GM19372 (cell line): ENCODE data around the gene ELMO3.

Experiments used
- ATAC-seq: cut with Tn5 transposase; IDR thresholded peaks from one replicate; pipeline ENCODE4 v1.9.1; 2021; ENCODE audit warnings: mild to moderate bottlenecking, low read depth, moderate library complexity; ENCODE audit not compliant: unreplicated experiment

Gene ELMO3

DNA sequence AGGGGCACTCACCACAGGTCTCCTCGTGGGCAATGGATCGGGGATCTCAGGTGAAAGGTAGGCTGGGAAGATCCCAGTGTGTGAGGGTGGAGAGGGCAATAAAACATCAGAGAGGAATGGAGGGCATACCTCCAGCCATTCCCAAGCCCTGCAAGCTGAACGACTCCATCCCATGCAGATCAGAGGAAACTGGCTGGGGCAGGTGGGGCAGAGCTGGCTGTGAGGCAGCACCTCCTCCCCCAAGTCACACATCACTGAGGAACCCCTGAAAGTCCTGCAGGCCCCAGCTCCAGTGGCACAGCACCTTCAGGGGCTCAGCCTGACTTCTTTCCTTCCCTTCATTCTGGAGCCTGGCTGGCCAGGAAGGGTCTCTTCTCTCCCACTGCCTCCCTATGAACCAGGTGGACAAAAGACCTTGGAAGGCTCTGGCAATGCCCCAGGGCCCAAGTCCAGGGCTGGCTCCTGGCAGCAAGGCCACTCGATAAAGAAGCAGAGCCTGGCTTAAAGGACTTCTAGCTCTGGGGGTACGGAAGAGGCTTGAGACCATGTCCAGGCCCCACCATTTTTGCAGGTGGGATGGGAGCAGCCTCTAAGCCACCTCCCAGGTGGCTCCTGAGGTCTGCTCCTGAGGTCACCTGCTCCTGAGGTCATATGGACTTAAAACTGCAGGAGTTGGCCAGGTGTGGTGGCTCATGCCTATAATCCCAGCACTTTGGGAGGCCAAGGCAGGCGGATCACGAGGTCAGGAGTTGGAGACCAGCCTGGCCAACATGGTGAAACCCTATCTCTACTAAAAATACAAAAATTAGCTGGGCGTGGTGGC, 14.5 kb downstream of the ELMO3 start:
- no peak for ATAC-seq

DNA sequence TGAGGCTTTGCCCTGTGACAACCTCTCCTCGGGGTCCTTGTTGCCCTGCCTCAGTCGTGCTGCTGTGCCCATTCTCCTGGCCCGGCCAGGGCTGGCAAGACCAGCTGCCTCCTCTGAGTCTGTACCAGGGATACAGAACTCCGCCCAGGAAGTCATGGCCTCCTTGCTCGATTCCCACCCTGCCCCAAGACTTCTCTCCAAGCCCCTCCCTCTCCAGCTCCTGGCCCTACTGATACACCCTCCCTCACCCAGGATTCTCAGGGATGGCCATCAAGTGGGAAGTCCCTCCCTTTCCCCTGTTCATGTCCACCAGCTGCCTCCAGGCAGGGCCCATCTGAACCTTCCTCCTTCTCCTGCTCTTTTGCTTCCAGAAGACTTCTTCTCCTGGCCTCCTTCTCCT, 16.8 kb downstream of the ELMO3 start:
- ATAC-seq = no peak

DNA sequence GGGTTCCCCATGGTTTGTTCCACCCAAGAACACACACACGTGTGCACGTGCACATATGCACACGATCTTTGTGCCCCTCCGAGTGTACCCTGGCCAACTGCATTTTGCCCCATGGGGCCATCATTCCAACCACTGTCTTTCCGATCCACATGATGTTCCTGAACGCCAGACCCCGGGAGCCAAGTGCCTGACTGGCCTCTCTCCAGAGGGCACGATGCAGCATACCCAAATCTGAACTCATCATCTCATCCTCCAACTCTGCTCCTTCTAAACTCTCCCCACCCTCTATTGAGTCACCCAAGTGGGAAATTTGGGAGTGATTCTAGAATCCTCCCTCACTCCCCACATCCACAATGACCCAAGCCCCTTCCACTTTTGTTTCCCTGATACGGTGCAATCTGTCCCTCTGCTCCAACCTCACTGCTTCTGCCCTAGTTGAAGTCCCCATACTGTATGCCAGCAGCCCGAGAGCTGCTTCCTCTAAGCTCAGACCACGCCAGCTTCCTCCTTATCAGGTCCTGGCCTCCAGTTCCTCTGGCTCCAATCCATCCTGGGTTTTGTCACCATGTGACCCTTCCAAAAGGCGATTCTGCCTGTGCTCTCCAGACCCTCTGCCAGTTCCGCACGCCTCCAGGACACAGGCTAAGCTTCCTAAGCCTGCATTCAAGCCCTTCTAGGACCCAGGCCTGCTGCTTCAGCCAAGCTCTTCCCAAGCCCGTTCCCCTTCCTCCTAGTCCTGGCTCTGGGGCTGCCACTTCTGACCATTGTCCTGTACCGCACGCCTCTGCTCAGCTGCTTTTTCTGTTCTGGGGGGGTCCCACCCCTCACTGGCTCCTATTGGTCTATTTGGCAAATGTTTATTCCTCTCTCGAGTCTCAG, 17.9 kb downstream of the ELMO3 start:
- ATAC-seq = no peak

DNA sequence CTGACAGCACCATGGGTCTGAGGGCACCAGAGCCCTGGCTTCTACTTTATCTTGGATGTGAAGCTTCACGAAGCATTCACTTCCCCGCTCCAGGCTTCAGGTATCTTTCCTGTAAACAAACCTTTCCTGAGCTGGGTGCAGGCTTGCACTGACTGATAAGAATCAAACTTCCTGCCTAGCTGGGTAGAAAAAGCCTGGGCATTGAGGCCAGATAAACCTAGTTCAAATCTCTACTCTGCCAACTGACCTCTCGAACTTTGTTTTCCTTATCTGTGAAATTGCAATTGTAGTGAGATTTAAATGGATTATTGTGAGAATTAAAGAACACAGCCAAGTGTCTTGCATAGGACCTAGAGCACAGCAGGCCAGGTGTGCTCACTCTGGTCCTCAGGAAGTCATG, 25.1 kb downstream of the ELMO3 start:
- ATAC-seq = no peak

DNA sequence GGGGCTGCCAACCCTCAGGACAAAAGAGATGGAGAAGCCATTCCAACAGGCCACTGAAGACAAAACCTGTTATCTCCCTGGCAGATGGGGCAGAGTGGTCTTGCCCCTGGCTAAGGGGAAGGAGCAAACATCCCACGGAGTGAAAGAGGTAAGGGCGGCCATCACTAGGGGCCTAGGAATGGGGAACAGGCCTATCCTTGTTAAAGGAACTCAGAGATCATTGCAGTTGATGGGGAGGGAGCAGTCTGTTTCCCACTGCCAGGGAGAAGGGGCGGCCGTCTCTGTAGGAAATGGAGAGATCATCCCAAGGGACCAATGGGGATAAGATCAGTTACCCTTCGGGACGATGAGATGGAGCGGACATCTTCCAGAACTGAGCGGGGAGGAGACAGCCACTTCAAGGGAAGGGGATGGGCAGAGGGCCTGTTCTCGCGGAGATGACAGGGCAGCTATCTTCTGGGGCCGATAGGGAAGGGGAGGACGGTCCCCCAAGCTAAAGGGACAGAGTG, 27.4 kb downstream of the ELMO3 start:
- ATAC-seq = no peak

DNA sequence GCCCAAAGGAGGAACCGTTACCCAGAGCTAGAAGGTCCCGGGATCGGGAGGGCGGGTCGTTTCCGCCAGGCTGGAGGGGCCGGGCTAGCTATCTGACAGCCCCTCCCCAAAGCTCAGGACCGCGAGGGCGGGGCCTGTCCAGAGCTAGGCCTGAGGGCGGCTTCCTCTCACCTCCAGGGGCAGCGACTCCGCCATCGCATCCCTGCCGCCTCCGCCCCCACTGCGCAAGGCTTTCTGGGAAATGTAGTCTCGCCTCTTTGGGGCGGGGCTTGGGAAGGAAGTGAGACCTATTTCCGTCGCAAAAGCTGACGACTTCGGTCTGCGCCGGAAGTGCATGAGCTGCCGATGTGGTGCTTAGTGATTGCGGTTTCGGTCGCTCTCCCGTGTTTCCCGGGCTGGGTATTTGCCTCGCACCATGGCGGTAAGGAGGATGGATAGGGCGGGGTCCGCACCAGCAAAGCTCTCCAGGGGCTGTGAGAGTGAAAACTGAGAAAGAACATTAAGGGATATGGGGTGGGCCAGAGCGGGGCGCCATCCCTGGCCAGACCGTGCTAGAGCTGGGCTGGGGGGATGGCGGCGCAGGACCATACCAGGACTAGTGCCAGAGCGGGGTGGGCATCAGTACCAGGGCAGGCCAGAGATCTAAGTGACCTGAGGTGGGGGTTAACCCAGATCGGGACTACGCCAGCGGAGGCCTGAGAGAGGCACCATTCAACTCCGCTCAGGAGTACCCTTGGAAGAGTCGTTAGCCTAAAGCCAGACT, 28.1 kb downstream of the ELMO3 start, which contains the start of gene TMEM208:
TSS of gene TMEM208 (plus strand) at position 327 of the 763 bp plus-strand sequence. CDS start at position 416, 89 bp downstream.
- ATAC-seq = peak; percentile 96

DNA sequence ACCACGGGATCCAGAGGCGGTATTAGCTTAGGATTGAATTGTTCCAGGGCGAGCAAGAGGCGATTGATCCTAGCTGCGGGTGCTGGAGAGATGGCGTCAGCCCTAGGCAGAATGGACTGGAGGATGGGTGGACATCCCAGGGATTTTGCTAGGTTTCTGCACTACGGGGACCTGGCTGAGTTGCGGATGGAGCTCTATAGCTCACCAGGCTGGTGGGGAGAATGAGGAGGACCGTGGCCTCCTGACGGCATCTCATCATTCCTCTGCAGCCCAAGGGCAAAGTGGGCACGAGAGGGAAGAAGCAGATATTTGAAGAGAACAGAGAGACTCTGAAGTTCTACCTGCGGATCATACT, 28.6 kb downstream of the ELMO3 start:
- ATAC-seq = no peak

DNA sequence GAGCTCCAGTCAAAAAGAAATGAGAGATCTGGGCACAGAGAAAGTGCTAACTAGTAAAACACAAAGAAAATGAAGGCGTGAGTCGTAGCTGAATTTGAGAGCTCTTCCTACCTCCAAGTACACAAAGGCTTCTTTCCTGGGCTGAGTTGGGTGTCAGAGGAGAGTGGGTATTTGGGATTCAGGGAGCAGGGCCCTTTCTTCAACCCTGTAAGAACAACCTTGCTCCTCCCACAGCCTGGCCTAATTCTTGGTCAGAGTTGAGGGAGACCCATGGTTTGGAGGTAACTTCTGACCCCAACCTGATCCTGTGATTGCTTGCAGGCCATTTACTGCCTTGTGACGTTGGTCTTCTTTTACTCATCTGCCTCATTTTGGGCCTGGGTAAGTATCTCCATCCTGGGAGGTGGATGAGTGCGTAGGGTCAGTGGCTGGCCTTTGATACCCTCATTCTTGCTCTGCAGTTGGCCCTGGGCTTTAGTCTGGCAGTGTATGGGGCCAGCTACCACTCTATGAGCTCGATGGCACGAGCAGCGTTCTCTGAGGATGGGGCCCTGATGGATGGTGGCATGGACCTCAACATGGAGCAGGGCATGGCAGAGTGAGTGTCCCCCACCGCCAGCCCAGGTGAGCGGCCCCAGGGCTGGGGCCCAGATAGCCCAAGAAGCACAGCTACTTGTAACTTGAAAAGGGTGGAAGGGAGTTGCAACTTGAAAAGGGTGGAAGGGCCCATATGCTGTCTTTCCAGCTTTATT, 29.3 kb downstream of the ELMO3 start:
- no peak for ATAC-seq

DNA sequence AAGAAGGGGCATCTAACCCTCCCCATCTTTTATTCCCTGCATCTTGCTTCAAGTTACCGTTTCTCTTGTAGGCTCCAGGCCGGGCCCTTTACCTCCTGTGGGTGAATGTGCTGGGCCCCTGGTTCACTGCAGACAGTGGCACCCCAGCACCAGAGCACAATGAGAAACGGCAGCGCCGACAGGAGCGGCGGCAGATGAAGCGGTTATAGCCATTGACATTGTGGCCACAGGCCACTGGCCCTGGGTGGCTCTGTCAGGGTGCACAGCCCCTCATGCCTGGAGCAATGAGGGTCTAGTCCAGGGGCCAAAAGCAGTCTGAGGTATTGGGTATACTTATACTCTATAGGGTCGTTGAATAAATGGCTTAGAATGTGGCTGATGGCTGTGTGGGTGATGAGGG, 30.0 kb downstream of the ELMO3 start:
- no peak for ATAC-seq

DNA sequence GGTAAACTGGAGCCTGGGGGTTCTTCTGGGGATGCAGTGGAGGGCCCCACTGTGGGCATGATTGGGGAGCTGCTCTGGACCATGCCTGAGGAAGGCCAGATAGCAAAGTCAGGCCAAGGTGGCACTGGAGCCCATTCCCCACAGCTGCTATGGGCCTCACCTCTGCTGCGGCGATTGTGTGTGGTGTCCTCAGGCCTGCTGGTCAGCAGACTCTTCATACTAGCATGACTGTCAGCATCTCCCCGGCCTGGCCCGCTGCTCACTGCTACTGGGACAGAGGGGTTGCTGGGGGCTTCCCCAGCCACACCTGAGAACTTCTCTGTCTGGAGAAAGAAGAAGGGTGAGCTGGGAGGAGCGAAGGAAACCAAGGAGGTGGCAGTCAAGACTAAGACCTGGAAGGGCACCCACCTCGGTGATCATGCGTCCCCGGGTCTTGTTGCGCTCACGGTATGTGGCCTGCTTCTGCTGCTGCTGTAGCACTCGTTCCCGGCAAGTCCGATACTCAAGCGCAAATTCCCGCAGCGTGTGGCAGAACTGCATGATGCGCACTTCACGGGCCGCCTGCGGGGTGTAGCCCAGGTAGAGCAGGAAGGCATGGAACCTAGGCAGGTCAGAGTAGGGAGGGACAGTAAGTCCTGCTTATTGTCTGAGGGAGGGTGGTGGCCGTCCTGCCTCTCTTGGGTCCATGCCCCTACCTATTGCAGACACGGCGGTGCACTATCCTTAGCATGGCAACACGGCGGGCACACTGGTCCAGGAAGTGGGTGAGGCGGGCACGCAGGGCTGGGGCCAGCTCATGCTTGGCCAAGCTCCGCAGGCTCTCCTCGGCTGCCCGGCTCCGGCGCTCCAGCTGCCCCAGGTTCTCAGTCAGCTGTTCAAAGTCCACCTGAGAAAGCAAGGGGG, 31.2 kb downstream of the ELMO3 start:
- ATAC-seq = no peak

DNA sequence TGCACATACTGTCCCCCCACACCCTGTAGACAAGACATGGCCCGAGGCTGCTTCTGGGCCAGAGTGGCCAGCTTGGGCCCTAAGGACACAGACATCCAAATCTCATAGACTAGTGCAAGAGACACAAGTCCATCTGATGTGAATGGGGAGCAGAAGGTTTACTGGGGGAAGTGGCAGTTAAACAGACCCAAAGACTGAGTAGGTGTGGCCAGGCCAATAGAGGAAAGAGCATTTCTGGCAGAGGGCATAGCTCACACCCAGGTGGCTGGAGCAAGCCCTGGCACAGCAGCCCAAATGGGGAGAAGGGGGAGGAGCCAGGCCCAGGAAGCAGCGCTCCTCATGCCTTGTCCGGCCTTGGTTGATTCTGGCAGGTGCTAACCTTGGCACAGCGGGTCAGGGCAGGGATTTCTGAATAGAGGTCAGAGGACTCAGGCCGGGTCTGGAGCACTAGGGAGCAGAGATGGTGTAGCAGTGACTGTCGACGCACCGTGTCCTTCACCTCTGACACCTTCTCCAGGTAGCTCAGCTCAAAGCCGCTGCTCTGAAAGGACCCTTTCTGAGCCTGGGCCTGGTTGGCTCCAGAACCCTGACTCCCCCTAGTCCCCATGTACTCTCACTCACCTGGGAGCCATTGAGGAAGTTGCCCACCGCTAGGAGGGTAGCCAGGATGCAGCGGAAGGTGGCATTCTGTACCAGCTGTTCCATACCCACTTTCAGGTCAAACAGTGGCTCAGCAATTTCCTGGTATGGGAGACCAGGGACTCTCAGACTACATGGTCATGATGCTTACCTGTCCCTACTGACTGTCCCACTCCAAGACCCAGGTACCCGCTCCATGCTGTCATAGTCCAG, 32.1 kb downstream of the ELMO3 start:
- no peak for ATAC-seq

DNA sequence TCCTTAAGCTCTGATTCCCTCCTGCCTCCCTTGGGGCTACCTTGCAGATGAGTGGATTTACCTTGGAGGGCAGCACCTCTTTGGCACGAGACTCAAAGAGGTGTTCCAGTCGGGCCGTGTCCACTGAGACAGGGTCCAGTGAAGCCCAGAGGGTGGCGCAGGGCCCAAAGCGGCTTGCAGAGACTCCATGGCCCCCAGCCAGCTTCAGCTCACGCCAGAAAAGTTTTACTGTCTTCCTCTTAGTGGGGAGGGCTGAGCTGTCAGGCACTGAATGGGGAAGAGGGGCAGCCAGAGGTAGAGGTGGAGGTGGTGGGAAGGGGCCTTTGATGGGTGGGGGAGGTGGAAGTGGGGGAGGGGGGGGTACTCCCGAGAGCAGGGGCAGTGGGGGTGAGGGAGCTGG, 34.7 kb downstream of the ELMO3 start:
- ATAC-seq = no peak

DNA sequence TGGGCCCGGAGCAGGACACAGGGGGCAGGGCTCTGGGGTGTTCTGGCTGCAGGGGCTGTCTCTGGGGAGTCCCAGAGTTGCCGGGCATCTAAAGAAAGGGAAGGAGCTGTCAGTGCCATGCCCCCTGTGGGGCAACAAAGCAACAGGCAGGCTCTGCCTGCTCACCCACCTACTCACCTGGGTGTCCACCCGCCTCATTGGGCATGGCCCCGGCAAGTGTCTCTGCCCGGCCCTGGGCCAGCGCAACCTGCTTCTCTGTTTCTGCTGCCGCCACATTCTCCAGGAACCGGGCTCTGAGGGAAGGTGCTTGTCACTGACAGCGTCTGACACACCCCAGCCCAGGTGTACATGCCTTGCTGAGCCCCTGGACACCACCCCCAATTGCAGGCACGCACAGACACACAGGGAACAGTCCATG, 35.3 kb downstream of the ELMO3 start:
- no peak for ATAC-seq

DNA sequence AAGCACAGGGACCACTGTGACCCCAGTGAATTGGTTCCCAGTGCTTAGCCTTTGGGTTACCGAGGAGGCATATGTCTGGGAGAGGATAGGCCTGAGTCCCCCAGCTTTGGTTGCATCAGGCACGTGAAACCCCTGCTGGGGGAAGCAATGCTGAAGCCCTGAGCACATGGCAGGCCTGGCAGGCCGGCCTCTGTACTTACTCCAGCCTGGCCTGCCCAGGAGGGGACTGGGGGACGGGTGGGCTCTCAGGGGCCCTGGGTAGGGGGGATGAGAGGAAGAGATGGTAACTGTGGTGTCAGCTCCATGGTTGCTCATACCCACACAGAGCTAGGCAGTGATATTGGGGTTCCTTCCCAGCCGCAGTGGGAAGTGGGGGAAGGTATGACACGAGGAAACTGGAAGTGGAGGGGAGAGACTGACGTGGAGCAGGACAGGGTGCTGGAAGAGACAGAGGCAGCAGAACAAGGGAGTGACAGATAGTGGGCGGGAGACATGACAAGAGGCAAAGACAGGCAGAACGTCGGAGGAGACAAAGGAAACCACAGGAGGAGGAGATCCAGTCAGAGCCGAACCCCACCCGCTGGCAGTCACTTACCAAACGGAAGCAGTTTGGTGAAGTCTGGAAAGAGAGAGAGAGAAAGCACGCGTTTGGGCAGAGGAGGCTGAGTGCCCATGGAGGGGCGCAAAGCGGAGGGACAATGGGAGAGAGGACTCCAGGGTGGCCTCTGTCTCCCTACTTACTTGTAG, 37.1 kb downstream of the ELMO3 start:
- ATAC-seq = no peak

DNA sequence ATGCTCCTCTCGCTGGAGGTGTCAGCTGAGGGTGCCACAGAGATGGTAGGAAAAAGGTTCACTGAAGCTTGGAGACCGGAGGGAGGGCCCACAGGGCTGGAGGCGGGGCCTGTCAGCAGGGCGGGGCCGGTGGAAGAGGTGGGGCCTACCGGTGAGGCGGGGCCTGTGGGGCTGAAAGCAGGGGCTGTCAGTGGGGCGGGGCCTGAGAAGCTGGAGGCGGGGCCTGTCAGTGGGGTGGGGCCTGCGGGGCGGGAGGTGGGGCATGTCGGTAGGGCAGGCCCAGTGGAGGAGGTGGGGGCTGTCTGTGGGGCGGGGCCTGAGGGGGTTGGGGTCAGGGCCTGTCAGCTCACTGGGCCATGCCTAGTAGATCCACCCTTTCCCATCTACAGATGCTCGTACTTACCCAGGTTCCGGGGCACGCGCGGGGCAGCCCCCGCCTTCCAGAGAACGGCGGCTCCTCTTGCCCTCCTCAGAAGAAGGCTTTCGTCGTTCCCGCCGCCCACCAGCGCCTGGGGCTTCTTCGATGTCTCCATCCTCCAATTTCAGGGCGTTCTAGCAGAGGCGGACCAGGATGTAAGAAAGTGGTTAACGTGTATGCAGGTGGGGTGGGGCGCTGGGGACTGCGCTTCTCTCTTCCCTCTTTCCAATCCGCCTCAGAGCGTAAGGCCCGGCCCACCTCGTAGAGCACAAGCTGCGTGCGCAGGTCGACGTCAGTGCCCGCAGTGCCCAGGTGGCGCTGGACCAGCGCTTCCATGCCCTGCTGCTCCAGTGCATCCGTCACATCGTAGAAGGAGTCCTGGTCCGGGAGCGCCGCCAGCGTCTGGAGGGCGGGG, 37.8 kb downstream of the ELMO3 start:
- ATAC-seq = no peak

DNA sequence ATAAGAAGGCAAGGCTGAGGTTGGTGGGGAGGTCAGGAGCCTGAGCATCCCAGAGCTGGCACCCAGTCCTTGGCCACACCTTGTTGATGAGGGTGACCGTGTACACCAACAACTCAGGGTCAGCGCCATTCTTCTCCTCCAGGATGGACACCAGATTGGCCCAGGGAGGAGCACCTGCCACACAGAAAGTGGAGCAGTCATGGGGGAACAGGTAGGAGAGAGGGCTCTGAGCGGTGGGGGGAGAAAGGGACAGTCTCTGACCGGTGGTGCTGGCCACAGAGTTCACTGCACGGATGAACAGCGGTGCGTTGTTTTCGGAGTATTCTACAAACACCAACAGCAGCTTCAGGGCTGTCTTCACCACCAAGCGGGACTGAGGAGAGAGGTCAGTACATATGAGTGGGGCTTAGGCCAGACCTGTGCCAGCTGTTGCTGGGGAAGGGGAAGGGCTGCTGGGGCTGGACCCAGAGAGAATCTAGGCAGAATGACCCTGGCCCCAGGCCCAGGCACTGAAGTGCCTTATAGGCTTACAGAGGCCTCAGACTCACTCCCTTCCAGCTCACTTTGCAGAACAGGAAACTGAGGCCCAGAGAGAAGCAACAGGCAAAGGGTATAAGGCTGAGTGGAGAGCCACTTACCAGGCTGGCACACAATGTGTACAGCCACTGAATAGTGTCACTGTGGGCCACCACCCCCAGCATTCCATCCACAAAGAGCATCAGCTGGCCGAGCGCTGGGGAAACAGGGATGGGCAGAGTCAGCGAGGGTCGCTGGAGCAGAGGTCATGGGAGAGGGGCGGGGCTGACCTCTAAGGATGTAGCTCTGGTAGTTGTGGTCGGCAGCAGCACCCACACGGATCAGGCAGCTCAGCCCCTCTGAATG, 38.7 kb downstream of the ELMO3 start:
- no peak for ATAC-seq
